K562 (cell line): ENCODE data around the gene DIP2C. TPM values are rescaled to one million over a fixed set of nuclear protein-coding genes. Genes with fewer than 3 reads are reported as not detected.

Source experiments
- ATAC-seq: fragments of 200-7000 bp; cut with Tn5 transposase; 3 replicates; pipeline ENCODE4 v1.9.1; 2020; ENCODE audit warnings: moderate library complexity
- BruUV-seq: library from RNA; stranded (reverse); fragments of 400-500 nt; replicated peaks from 2 replicates; lab custom pipeline; 2021; lab: Mats Ljungman, UMichigan
- CTCF ChIA-PET: fragments of 300-600 bp; formaldehyde crosslinking; extraction: SDS; loops from one replicate; lab custom pipeline; 2021; ENCODE audit warnings: low intra/inter-chr PET ratio; lab: Yijun Ruan, JAX
- POLR2A ChIA-PET: fragments of 300-600, 350-650 bp; sonication (Branson Sonifier 250); formaldehyde crosslinking; extraction: SDS; loops from one replicate; lab custom pipeline; 2021; ENCODE audit warnings: antibody characterized with exemption, inconsistent platforms; lab: Yijun Ruan, JAX
- DNase-seq, 4 experiments: peaks; one replicate each; pipeline versions ENCODE4 v3.0.0 to v3.0.0-alpha.2; 2011 to 2018; ENCODE audit warnings: low spot score in 3 of 4, mixed read lengths in 3 of 4; ENCODE audit errors: extremely low read depth in 1 of 4
- FAIRE-seq: peaks from 2 replicates; lab custom pipeline; 2011; peaks lifted over from hg19 to GRCh38; lab: Jason Lieb, UNC
- H2AFZ ChIP-seq: 2 replicates; pipeline ENCODE4 v1.6.0; 2011; ENCODE audit warnings: low read depth, low read length, control low read depth, inconsistent platforms
- H3K27ac ChIP-seq: fragments of 200-600 bp; 3 replicates; pipeline ENCODE4 v1.8.0; 2011; ENCODE audit warnings: low read depth, mild to moderate bottlenecking, control low read depth, inconsistent platforms, low read length, moderate library complexity, mixed read lengths; ENCODE audit errors: extremely low read depth
- H3K27me3 ChIP-seq, 2 experiments: fragments of 300-600 bp in 1 of 2; 2 replicates in 1 of 2; 3 replicates in 1 of 2; pipeline versions ENCODE4 v1.6.0 to v1.8.0; 2011; ENCODE audit warnings: inconsistent platforms in 2 of 2, low read length in 2 of 2, mild to moderate bottlenecking in 1 of 2, mixed read lengths in 1 of 2, moderate library complexity in 1 of 2; ENCODE audit not compliant: control insufficient read depth in 2 of 2, insufficient read depth in 2 of 2
- H3K36me3 ChIP-seq: fragments of 300-600 bp; 3 replicates; pipeline ENCODE4 v1.8.0; 2011; ENCODE audit warnings: mild to moderate bottlenecking, low read length, inconsistent platforms; ENCODE audit not compliant: control insufficient read depth, insufficient read depth
- H3K4me1 ChIP-seq, 2 experiments: fragments of 200-600 bp in 1 of 2; replicated peaks in 1 of 2; 2 replicates in 1 of 2; 3 replicates in 1 of 2; pipeline versions ENCODE4 v1.5.1 to v1.8.0; 2011; ENCODE audit warnings: inconsistent platforms in 2 of 2, low read length in 2 of 2, mild to moderate bottlenecking in 1 of 2, mixed read lengths in 1 of 2, moderate library complexity in 1 of 2; ENCODE audit not compliant: control insufficient read depth in 2 of 2, insufficient read depth in 2 of 2
- H3K4me2 ChIP-seq: 2 replicates; pipeline ENCODE4 v1.6.1; 2011; ENCODE audit warnings: low read length, control low read depth, inconsistent platforms, mixed read lengths; ENCODE audit not compliant: insufficient read depth
- H3K4me3 ChIP-seq: fragments of 200-600 bp; sonication (generic), shearing (Covaris generic); 2 replicates; pipeline ENCODE4 v1.5.1; 2016; ENCODE audit warnings: control low read depth, inconsistent platforms
- H3K79me2 ChIP-seq: fragments of 200-600 bp; 3 replicates; pipeline ENCODE4 v1.8.0; 2011; ENCODE audit warnings: low read length, inconsistent platforms; ENCODE audit not compliant: control insufficient read depth, insufficient read depth
- H3K9ac ChIP-seq, 2 experiments: 2 replicates each; pipeline versions ENCODE4 v1.6.0 to v1.6.1; 2011; ENCODE audit warnings: low read depth in 2 of 2, low read length in 2 of 2, control low read depth in 1 of 2, inconsistent platforms in 1 of 2, mild to moderate bottlenecking in 1 of 2, mixed read lengths in 1 of 2; ENCODE audit not compliant: insufficient read depth in 1 of 2
- H3K9me1 ChIP-seq: one replicate; pipeline ENCODE4 v1.6.0; 2011; ENCODE audit warnings: inconsistent platforms, mild to moderate bottlenecking, low read length, moderate library complexity; ENCODE audit not compliant: control insufficient read depth, insufficient read depth
- H3K9me3 ChIP-seq: replicated peaks from 2 replicates; pipeline ENCODE4 v1.5.1; 2011; ENCODE audit warnings: low read depth, low read length, inconsistent platforms; ENCODE audit not compliant: control insufficient read depth, insufficient read depth
- H4K20me1 ChIP-seq: replicated peaks from 2 replicates; pipeline ENCODE4 v1.6.1; 2011; ENCODE audit warnings: low read length, inconsistent platforms, mixed read lengths; ENCODE audit not compliant: control insufficient read depth, insufficient read depth
- ID3 ChIP-seq, 2 experiments: fragments of 250-450 bp in 1 of 2; fragments of 450-650 bp in 1 of 2; sonication (Bioruptor Pico) in 1 of 2; IDR thresholded peaks; 2 replicates each; pipeline versions ENCODE4 v1.6.1 to v1.8.0; 2016 to 2021; ENCODE audit warnings: mild to moderate bottlenecking in 2 of 2, moderate library complexity in 2 of 2, missing compliant biosample characterization in 1 of 2, missing genetic modification characterization in 1 of 2
- KLF13 ChIP-seq: fragments of 450-650 bp; IDR thresholded peaks from 2 replicates; pipeline ENCODE4 v1.6.1; 2016; ENCODE audit warnings: missing genetic modification characterization, low read depth, mild to moderate bottlenecking, missing compliant biosample characterization, moderate library complexity, borderline replicate concordance
- MECOM ChIP-seq: fragments of 250-450 bp; sonication (Bioruptor Pico); IDR thresholded peaks from 2 replicates; pipeline ENCODE4 v1.8.0; 2022; ENCODE audit warnings: inconsistent platforms
- MIER1 ChIP-seq: fragments of 450-650 bp; IDR thresholded peaks from 2 replicates; pipeline ENCODE4 v1.6.1; 2016; ENCODE audit warnings: antibody characterized with exemption, mild to moderate bottlenecking, low read depth
- SMARCB1 ChIP-seq: IDR thresholded peaks from 2 replicates; pipeline ENCODE4 v1.6.1; 2011; ENCODE audit warnings: improper control_type of control experiment, low read depth; ENCODE audit not compliant: insufficient read length
- TCF15 ChIP-seq: fragments of 250-450 bp; sonication (Bioruptor Pico); IDR thresholded peaks from 2 replicates; pipeline ENCODE4 v1.8.0; 2022; ENCODE audit warnings: moderate library complexity, mild to moderate bottlenecking, inconsistent platforms
- UBTF ChIP-seq, 2 experiments: IDR thresholded peaks; 2 replicates each; pipeline ENCODE4 v1.6.1; 2012; ENCODE audit warnings: improper control_type of control experiment in 2 of 2, low read depth in 2 of 2, low read length in 2 of 2, borderline replicate concordance in 1 of 2
- XRCC3 ChIP-seq: fragments of 450-650 bp; IDR thresholded peaks from 2 replicates; pipeline ENCODE4 v1.6.1; 2017; ENCODE audit warnings: mild to moderate bottlenecking, moderate library complexity
- YBX1 ChIP-seq: fragments of 450-650 bp; IDR thresholded peaks from 2 replicates; pipeline ENCODE4 v1.7.1; 2016; ENCODE audit warnings: mild to moderate bottlenecking
- ZFP36 ChIP-seq: fragments of 150-350 bp; IDR thresholded peaks from 2 replicates; pipeline ENCODE4 v1.6.1; 2018; ENCODE audit warnings: low read length, low read depth; ENCODE audit not compliant: partially characterized antibody
- ZNF280A ChIP-seq: fragments of 450-650 bp; IDR thresholded peaks from 2 replicates; pipeline ENCODE4 v1.6.1; 2018; ENCODE audit warnings: mild to moderate bottlenecking, low read depth; ENCODE audit not compliant: partially characterized antibody
- ZNF639 ChIP-seq, 2 experiments: fragments of 200-800 bp in 1 of 2; sonication (Bioruptor generic) in 1 of 2; sonication (generic) in 1 of 2; formaldehyde crosslinking in 1 of 2; IDR thresholded peaks in 1 of 2; conservative IDR thresholded peaks in 1 of 2; 2 replicates each; pipeline versions ENCODE4 v1.5.0 to v1.6.1; 2016 to 2020; ENCODE audit warnings: missing compliant biosample characterization in 1 of 2, missing genetic modification characterization in 1 of 2, missing genetic modification reagents in 1 of 2
- ZSCAN32 ChIP-seq: fragments of 450-650 bp; formaldehyde crosslinking; IDR thresholded peaks from 2 replicates; pipeline ENCODE4 v1.4.0; 2020; ENCODE audit warnings: mild to moderate bottlenecking, moderate library complexity
- WGBS: fragments of 100-300 bp; shearing (Covaris generic); methylation state at CpG from one replicate; pipeline ENCODE4 v1.1.6; 2016; ENCODE audit warnings: low coverage, mixed read lengths; ENCODE audit not compliant: insufficient coverage; ENCODE audit errors: missing lambda C conversion rate; 5-methylcytosine and 5-hydroxymethylcytosine counted together
- in situ Hi-C: fragments of 300-500 bp; cut with MboI; formaldehyde crosslinking; loops from 4 replicates; pipeline ENCODE4 v1.15.0; 2018; ENCODE audit warnings: inconsistent platforms, mixed read lengths
- intact Hi-C: fragments of 100-400 bp; cut with micrococcal nuclease; formaldehyde crosslinking; loops from 2 replicates; pipeline ENCODE4 v1.14.2; 2022
- polyA plus RNA-seq, 8 experiments: library from polyadenylated mRNA; depleted of rRNA in 4 of 8; stranded (reverse) in 5 of 8; unstranded in 3 of 8; fragments of >200 nt; fragmentation: Nextera tagmentation in 2 of 8; fragmentation: Illumina TruSeq in 1 of 8; extraction: Ambion mirVana in 2 of 8; extraction: Trizol in 1 of 8; gene quantifications; 2 replicates each; pipeline versions ENCODE4 v1.2.1 to v1.2.3, GENCODE V29; 2011 to 2014; ENCODE audit warnings: inconsistent platforms in 1 of 8, missing spikeins in 1 of 8
- total RNA-seq, 7 experiments: library from RNA; depleted of rRNA in 6 of 7; stranded (reverse); fragments of >200 nt in 6 of 7; fragmentation: Illumina TruSeq in 2 of 7; extraction: Trizol in 2 of 7; gene quantifications; 2 replicates each; pipeline versions ENCODE4 v1.2.1 to v1.2.3, GENCODE V29; 2011 to 2021; ENCODE audit warnings: low replicate concordance in 1 of 7

Gene DIP2C
- total and polyA plus RNA-seq, 9 of the 15 experiments (the other 6 are each of a cell fraction or from before 2014, with no cell fraction given): 0.01 TPM; not detected in 8

- no TSS peak for BruUV-seq
- H3K27me3 ChIP-seq: peaks cover 39 to 89% of the 10 kb centered on the region in 2 experiments
- in situ Hi-C loops (no loop called here), intact Hi-C loops (no loop called here)
- FAIRE-seq (no peak), ATAC-seq (no peak), DNase-seq (no peak)
- ChIA-PET POLR2A (no interaction called here), CTCF (no interaction called here)
- no peak overlapping the region for H3K9ac ChIP-seq
- WGBS: 0% methylated on average over 12 of the region's 12 CpGs
- H3K36me3 ChIP-seq: no peaks in the 10 kb centered on the region
- TF ChIP-seq MECOM (CRISPR knock-in tag) (no peak), UBTF (IDR thresholded peaks at IDR 0.05; ENCODE audit: borderline replicate concordance in 1 of 2, low read depth in 2 of 2, low read length in 2 of 2) (no peak), ZNF639 (CRISPR knock-in tag; conservative IDR thresholded peaks at IDR 0.05 in 1 of 2, IDR thresholded peaks at IDR 0.05 in 1 of 2) (no peak), MIER1 (no peak), ID3 (CRISPR knock-in tag; IDR thresholded peaks at IDR 0.05) (no peak), ID3 (tag; IDR thresholded peaks at IDR 0.05) (no peak), ZFP36 (no peak), ZSCAN32 (CRISPR knock-in tag) (no peak), TCF15 (CRISPR knock-in tag) (no peak), XRCC3 (no peak), KLF13 (tag) (no peak), YBX1 (no peak), ZNF280A (no peak), SMARCB1 (no peak)
- H3K4me2 ChIP-seq: no peak overlapping the region
- H2AFZ ChIP-seq: no peak overlapping the region
- no peak overlapping the region for H3K27ac ChIP-seq
- peaks cover 0 to 2% of the 10 kb centered on the region in 2 experiments; a peak in 1 of 5 replicates for H3K4me1 ChIP-seq
- H3K4me3 ChIP-seq: no peak overlapping the region
- H3K79me2 ChIP-seq: no peaks in the 10 kb centered on the region
- no peaks in the 10 kb centered on the region for H3K9me1 ChIP-seq
- H4K20me1 ChIP-seq: peaks cover 4% of the 10 kb centered on the region; the same call in 1 of the 2 replicates
- no peaks in the 10 kb centered on the region for H3K9me3 ChIP-seq
These were observed 323.3 kb downstream of the DIP2C start for GRCh38 chr10:366186-366585.
